Activated naive CD8-positive, alpha-beta T cell (primary cell): ENCODE measurements around the gene FES.

Experiments used
- H3K27ac Mint-ChIP-seq: one replicate; pipeline ENCODE4 v1.8.0; 2021; ENCODE audit warnings: mixed read lengths
- H3K27me3 Mint-ChIP-seq: one replicate; pipeline ENCODE4 v1.8.0; 2021; ENCODE audit warnings: mixed read lengths
- H3K36me3 Mint-ChIP-seq: one replicate; pipeline ENCODE4 v1.8.0; 2021; ENCODE audit warnings: mixed read lengths
- H3K4me1 Mint-ChIP-seq: one replicate; pipeline ENCODE4 v1.8.0; 2021; ENCODE audit warnings: low read depth, mixed read lengths
- H3K4me3 Mint-ChIP-seq: one replicate; pipeline ENCODE4 v1.8.0; 2021; ENCODE audit warnings: mild to moderate bottlenecking, mixed read lengths
- H3K9me3 Mint-ChIP-seq: one replicate; pipeline ENCODE4 v1.8.0; 2021; ENCODE audit warnings: low read depth, mixed read lengths

Gene FES

DNA sequence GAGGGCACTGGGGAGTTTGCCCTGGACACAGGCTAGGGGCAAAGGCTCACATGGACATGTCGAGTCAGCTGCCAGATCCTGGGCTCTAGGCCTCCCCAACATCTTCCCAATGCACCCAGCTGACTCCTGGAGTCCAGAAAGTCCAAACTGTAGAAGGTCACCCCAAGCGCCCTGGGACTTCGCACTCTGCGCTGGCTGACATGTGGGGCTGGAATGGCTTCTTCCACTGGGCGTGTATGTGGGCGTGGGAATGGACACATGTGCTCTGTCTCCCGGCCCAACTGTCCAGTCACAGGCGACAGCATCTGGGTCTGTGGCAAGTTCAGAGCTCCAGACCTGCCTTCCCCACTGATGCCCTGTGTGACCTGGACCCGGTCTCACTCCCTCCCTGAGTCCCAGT, 29.2 kb upstream of the FES start:
- Mint-ChIP-seq H3K36me3 (no peaks in the 10 kb centered on the region), H3K4me1 (peaks cover 61% of the 10 kb centered on the region), H3K27ac (no peak overlapping the region), H3K9me3 (no peaks in the 10 kb centered on the region), H3K4me3 (no peak overlapping the region), H3K27me3 (no peaks in the 10 kb centered on the region)

DNA sequence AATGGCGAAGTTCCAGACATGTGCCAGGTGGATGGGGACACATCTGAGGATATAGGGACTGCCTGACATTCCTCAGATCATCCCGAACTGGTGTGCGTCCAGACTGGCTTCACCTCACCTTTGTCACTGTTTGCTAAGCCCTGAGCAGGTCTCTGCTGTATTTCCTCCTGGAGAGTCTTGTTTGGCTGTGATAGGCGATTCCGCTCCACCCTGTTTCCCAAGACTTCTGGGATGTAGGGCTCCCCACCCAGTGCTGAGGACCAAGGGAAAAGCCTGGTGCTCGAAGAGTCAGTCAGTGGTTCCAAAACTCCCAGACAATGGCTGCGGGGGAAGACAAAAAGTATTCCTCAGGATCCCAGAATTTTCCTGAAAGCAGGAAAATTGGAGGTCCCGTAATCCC, 27.0 kb upstream of the FES start:
- peaks cover 42% of the 10 kb centered on the region for H3K4me1 Mint-ChIP-seq
- no peaks in the 10 kb centered on the region for H3K9me3 Mint-ChIP-seq
- no peak overlapping the region for H3K4me3 Mint-ChIP-seq
- no peaks in the 10 kb centered on the region for H3K27me3 Mint-ChIP-seq
- no peaks in the 10 kb centered on the region for H3K36me3 Mint-ChIP-seq
- no peak overlapping the region for H3K27ac Mint-ChIP-seq

DNA sequence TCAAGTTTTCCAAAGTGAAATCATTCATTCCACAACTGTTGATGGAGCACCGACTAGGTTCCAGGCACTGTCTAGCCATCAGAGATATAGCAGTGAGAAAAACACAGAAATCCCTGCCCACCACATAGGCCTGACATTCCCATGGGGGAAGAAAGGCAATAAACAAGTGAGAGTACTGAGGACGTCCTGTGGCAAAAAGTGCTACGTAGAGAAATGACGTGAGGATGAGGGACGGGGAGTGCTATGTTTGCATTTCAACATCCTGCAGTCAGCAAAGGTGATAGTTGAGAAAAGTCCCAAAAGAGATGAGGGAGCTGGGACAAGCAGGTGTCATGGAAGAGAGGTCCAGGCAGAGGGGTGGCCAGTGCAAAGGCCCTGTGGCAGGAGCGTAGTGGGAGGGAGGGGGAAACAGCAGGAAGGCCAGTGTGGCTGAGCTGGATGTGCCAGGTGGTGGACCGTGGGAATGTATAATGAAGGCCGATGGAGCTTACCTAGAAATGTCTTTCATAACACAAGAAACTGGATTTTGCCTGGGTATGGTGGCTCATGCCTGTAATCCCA, 26.3 kb upstream of the FES start:
- no peaks in the 10 kb centered on the region for H3K9me3 Mint-ChIP-seq
- no peak overlapping the region for H3K4me3 Mint-ChIP-seq
- H3K4me1 Mint-ChIP-seq: peaks cover 36% of the 10 kb centered on the region
- no peaks in the 10 kb centered on the region for H3K36me3 Mint-ChIP-seq
- H3K27me3 Mint-ChIP-seq: no peaks in the 10 kb centered on the region
- no peak overlapping the region for H3K27ac Mint-ChIP-seq

DNA sequence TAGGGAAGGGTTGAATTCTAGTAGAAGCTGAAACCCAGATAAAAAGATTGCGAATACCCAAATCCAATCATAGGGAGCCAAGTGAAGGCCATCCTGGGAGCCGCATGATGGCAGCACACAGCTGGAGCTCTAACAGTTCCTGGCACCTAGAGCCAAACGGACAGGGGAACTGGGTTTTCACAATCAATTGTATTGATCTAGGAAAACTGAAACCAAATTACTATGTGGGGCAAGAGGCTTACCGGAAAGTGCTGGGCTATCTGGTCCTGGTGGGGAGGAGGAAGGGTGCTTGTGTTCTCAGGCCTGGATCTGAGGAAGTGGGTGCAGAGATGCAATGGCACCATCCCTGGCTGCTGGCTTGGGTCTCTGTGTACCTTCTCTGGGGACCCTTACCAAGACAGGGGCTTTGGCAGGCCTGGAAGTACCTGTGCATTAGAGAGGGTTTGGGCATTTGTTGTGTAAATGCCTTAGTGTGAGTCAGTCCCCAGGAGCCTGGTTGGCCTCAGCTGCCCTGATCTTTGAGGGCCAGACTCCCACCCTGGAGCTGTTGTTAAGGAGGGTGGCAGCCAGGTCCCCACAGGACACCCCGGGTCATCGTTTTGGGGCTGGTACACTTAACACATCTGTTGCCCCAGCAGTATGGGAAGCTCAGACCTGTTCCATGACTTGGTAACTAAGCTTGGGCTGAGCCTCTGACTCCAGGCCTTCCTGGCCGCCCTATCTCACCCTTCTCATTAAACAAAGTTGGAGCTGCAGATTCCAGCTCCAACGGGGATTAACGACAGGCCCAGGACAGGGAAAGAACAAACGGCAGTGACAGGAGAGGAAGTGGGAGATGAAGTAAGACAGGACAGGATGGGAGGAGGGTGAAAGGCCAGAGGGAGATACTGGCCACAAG, 24.8 kb upstream of the FES start:
- H3K36me3 Mint-ChIP-seq: no peaks in the 10 kb centered on the region
- peak overlapping the region; percentile 58 for H3K27ac Mint-ChIP-seq
- no peaks in the 10 kb centered on the region for H3K9me3 Mint-ChIP-seq
- no peak overlapping the region for H3K4me3 Mint-ChIP-seq
- H3K4me1 Mint-ChIP-seq: peaks cover 33% of the 10 kb centered on the region
- no peaks in the 10 kb centered on the region for H3K27me3 Mint-ChIP-seq

DNA sequence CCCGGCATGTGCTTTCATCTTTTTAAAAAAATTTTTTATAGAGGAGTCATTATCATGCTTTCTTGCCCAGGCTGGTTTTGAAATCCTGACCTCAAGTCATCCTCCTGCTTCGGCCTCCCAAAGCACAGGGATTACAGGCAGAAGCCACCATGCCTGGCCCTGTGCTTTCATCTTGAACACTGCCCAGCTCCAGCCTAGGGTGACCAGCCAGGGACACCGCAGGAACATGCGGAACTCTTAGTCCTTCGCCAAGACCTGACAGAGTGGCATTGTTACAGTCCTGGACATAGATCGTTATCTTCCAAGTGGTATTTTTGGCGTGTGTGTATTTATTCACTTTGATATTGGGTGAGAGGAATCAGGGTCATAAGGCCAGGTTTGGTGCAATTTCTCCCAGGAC, 23.9 kb upstream of the FES start:
- no peak overlapping the region for H3K4me3 Mint-ChIP-seq
- no peaks in the 10 kb centered on the region for H3K9me3 Mint-ChIP-seq
- no peaks in the 10 kb centered on the region for H3K27me3 Mint-ChIP-seq
- H3K4me1 Mint-ChIP-seq: peaks cover 28% of the 10 kb centered on the region
- no peak overlapping the region for H3K27ac Mint-ChIP-seq
- H3K36me3 Mint-ChIP-seq: no peaks in the 10 kb centered on the region

DNA sequence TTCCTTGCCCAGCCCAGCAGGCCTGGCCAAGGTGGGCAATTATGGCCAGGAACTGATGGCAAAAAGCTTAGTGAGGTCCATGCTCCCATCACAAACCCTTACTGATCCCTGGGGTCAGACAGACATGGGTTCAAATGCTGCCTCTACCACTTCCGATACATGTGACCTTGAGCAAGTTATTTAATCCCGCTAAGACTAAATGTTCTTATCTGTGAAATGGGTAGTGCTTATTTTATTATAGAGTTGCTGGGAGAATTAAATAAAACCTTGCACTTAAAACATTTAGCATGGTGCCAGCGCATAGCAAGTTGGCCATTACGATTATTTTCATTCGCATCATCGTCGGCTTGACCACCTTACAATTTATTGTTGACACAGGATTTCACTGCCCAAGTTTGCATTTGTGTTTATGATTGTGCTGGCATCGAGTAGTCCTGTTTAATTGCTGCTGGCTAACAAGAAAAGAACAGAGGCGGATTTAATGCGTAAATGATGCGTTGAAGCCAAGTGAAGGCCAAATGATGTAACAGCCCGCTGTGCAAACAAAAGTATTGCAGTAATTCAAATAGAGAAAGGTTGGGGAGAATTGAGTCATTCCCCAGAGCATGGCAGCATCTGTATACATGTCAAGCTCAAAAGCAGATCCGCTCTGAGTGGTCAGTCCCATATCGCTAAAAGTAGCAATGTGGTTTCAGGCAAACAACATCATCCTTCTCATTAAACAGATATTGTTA, 23.2 kb upstream of the FES start:
- Mint-ChIP-seq H3K27me3 (no peaks in the 10 kb centered on the region), H3K36me3 (no peaks in the 10 kb centered on the region), H3K27ac (no peak overlapping the region), H3K9me3 (no peaks in the 10 kb centered on the region), H3K4me1 (peaks cover 23% of the 10 kb centered on the region), H3K4me3 (no peak overlapping the region)

DNA sequence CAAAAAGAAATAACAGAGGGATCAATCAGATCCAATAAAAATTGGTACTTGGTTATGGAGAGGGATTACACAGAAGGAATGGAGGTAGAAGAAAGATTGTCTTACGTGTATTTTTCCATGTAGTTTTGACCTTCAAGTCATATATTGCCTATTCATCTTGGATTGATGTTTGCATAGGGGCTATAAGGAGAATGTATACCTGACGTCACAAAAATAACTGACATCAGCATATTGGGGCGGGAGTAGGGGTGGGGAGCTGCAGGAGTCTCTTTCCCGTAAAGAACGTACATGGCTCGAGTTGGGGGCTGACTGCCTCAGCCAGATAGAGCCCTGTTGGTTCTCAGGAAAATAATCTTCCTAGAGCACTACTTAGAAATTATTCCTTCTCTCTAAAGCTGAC, 21.8 kb upstream of the FES start:
- H3K27me3 Mint-ChIP-seq: no peaks in the 10 kb centered on the region
- H3K27ac Mint-ChIP-seq: no peak overlapping the region
- H3K4me1 Mint-ChIP-seq: peaks cover 12% of the 10 kb centered on the region
- H3K4me3 Mint-ChIP-seq: no peak overlapping the region
- H3K36me3 Mint-ChIP-seq: no peaks in the 10 kb centered on the region
- no peaks in the 10 kb centered on the region for H3K9me3 Mint-ChIP-seq

DNA sequence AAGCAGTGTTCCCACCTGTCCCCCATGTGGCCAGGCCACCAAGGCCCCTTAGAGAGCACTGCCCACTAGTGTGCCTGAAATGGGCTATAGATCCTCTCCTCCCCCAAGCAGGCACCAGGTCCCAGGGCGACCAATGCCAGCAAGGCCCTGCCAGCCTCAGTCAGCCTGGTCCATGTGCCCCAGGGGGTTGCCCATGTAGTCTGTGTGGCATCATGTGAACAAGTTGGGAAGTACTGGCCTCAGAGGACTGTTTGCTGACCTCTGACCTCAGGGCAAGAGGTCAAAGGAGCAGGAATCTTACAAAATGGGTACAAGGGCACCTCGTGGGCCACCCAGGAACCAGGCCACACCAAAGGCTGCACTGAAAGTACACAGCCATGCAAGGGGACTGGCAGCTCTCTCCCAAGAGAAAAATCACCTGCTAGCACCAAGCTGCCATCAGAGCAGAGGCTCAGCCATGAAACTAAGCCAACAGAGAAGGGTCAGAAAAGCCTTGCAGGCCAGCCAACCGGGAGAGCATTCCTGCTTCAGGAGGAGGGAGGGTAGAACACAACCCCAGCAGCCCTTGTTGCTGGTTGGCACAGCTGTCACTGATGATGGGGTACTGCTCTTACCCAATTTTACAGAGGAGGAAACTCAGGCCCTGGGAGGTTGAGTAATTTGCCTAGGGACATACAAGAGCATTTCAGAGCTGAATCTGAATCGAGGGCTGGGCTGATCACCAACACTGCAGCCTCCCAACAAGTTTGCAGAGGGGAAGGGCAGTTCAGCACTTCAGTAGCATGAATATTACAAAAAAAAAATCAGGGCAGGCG, 21.1 kb upstream of the FES start:
- no peaks in the 10 kb centered on the region for H3K27me3 Mint-ChIP-seq
- H3K4me3 Mint-ChIP-seq: no peak overlapping the region
- H3K27ac Mint-ChIP-seq: no peak overlapping the region
- H3K36me3 Mint-ChIP-seq: no peaks in the 10 kb centered on the region
- peaks cover 9% of the 10 kb centered on the region for H3K4me1 Mint-ChIP-seq
- no peaks in the 10 kb centered on the region for H3K9me3 Mint-ChIP-seq

DNA sequence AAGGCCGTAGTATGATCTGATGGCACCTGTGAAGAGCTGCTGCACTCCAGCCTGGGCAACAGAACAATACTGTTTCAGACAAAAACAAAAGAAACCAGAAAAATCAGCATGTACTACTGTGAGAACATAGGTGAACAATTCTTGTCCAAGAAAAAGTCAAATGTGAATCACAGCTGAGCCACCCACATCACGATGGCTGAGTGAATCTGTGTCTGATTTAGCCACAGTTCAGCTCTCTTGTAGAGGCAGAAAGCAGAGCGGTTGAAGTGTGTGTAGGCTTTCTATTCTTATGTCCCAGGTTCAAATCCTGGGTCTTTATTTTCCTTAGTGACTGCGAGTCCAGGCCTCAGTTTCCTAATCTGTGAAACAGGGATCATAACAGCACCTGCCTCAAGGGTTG, 20.3 kb upstream of the FES start:
- Mint-ChIP-seq H3K4me1 (peaks cover 16% of the 10 kb centered on the region), H3K27ac (no peak overlapping the region)

DNA sequence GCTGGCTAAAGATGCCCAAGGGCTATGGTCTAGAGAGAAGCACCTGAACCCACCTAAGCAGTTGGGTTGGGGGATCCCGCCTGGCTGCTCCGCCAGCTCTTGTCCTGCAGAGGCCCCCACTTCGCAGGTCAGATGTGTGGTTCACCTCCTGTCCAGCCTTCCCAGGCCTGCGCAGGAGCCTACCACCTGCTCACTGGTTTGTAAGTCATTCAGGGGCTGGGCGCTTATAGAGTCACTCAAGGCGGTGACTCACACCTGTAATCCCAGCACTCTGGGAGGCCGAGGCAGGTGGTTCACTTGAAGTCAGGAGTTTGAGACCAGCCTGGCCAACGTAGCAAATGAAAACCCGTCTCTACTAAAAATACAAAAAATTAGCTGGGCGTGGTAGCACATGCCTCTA, 19.8 kb upstream of the FES start:
- Mint-ChIP-seq H3K9me3 (no peaks in the 10 kb centered on the region), H3K4me1 (peaks cover 19% of the 10 kb centered on the region), H3K27ac (no peak overlapping the region), H3K36me3 (no peaks in the 10 kb centered on the region), H3K4me3 (no peak overlapping the region), H3K27me3 (no peaks in the 10 kb centered on the region)

More for the DNA sequence above, 20.3 kb upstream of the FES start:
- H3K9me3 Mint-ChIP-seq: no peaks in the 10 kb centered on the region
- no peaks in the 10 kb centered on the region for H3K27me3 Mint-ChIP-seq
- H3K36me3 Mint-ChIP-seq: no peaks in the 10 kb centered on the region
- H3K4me3 Mint-ChIP-seq: no peak overlapping the region

DNA sequence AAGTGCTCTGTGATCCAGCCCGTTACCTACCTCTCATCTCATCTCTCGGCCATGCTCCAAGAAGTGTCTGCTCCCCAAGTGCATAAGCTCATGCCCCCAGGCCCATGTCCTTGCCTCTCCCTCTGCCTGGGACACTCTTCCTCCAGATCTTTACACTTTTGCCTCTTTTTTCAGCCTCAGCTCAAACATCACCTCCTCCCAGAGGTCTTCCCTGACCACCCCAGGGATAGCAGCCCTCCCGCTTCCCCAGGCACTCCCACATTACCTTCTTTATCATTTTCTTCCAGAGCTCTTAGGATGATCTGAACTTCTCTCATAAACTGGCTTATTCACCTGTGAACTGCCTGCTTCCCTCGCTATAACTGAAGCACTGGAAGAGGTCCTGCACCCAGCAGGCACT, 18.6 kb upstream of the FES start:
- H3K27me3 Mint-ChIP-seq: no peaks in the 10 kb centered on the region
- H3K27ac Mint-ChIP-seq: no peak overlapping the region
- no peaks in the 10 kb centered on the region for H3K36me3 Mint-ChIP-seq
- H3K4me3 Mint-ChIP-seq: no peak overlapping the region
- no peaks in the 10 kb centered on the region for H3K9me3 Mint-ChIP-seq
- H3K4me1 Mint-ChIP-seq: peaks cover 31% of the 10 kb centered on the region

DNA sequence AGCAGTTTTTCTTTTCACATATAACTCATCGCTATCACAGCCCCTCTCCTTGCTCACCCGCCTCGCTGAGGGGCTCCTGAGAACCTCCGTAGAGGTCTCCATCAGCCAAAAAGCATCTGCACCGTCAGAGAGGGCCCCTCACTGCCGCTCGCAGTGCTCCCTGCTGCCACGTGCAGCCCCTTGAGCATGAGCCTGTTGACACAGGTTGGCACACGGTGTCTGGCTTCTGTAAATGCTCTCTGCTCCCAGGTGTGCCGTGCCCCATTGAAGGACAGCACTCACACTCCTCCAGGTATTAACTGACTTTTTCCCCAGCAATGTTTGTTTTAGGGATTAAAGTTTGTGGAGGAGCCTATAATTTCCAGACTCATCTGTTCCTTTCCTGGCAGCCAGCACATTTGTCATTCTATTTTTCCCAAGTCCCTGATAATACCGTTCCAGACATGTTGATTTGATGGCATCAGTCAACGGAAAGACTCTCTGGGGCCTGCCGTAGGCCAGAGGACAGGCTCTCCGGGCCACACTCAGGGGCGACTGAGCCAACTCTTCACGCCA, 18.1 kb upstream of the FES start:
- Mint-ChIP-seq H3K36me3 (no peaks in the 10 kb centered on the region), H3K9me3 (no peaks in the 10 kb centered on the region), H3K4me3 (no peak overlapping the region), H3K27me3 (no peaks in the 10 kb centered on the region), H3K27ac (no peak overlapping the region), H3K4me1 (peaks cover 33% of the 10 kb centered on the region)

DNA sequence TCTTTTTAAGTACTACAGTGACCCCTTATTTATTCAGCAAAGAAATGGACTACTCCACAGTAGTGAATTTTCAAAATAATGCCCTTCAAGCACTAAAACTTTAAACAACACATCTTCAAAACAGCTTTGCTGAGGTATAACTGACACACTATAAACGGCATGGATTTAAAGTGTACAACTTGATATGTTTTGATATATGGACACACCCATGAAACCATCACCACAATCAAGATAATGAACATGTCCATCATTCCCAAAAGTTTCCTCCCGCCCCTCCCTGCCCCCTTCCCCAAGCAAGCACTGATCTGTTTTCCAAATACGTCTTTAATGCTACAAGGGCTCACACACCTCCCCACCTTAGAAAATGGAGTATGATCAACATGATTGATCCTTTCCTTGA, 17.5 kb upstream of the FES start:
- Mint-ChIP-seq H3K9me3 (no peaks in the 10 kb centered on the region), H3K4me3 (no peak overlapping the region), H3K27ac (no peak overlapping the region), H3K36me3 (no peaks in the 10 kb centered on the region), H3K4me1 (peaks cover 33% of the 10 kb centered on the region), H3K27me3 (no peaks in the 10 kb centered on the region)

DNA sequence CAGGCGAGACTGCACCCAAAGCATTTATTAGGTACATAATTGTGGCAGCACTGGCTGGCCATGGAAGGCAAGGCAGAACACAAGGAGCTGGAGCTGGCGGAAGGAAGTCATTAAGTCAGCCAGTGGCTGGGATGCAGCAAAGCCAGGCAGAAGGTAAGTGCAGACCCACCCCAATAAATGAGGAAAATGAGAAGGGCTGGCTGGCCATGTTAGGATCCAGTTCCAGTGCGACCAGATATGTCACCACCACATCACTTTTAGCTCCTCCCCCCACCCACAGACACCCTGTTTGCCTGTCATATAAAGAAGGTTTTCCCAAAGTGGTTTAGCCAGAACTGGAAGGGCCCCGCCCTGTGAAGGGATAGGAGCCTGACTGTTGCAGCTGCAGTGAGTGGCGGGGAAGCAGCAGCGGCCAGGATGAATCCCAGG, 16.0 kb upstream of the FES start, which contains the start of gene FURIN:
TSS of gene FURIN (plus strand) at position 328 of the 429 bp plus-strand sequence. CDS start 7,153 bp downstream, outside the sequence.
- Mint-ChIP-seq H3K9me3 (no peaks in the 10 kb centered on the region), H3K4me1 (peaks cover 43% of the 10 kb centered on the region), H3K36me3 (no peaks in the 10 kb centered on the region), H3K4me3 (peak within 1 kb of the TSS; percentile 91), H3K27me3 (no peaks in the 10 kb centered on the region), H3K27ac (peak within 1 kb of the TSS; percentile 91)
